Measurements from ENCODE around the gene XYLT1.

- TF ChIP-seq CTCF (IDR thresholded peaks at IDR 0.05) (no peak), ZFX (IDR thresholded peaks at IDR 0.05; ENCODE audit: borderline replicate concordance) (no peak)
Observed at GRCh38 chr16:17360693-17361122, 110.1 kb downstream of the XYLT1 start.
